NCI-H524 (cell line): ENCODE results near the gene CTCF.

Experiments used
- DNase-seq, 2 experiments: peaks; one replicate each; lab custom pipeline; 2025; lab: John Stamatoyannopoulos, UW

Gene CTCF

DNA sequence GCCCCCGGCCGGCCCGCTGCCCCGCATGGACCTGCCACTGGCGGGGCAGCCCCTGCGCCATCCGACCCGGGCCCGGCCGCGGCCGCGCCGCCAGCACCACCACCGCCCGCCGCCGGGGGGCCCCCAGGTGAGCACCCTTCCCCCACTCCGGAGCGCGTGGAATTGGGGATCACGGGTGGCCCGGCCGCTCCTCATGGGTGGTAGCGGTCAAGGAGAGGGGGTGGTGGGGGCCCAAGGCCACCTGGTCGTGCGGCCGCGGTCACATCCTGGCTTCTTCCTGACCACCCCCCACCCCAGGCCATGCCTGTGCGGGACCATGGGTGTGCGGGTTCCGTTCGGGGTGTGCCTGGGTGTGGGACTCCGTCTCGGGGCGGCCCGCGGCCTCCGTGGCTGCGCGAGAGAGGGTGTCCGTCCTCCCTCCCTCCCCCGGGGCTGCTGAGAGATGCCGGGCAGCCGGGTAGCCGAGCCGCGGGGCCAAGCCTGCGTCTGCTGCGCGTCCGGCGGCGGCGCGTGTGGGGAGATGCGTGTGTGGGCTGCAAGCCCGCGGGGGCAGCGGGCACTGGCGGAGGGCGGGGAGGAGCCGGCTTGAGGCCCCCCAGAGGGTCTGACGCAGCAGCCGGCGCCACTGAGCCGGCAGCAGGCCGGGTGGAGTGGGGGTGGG lies 90.9 kb downstream of the CTCF start:
- DNase-seq, result peak; percentile 19 to 61

DNA sequence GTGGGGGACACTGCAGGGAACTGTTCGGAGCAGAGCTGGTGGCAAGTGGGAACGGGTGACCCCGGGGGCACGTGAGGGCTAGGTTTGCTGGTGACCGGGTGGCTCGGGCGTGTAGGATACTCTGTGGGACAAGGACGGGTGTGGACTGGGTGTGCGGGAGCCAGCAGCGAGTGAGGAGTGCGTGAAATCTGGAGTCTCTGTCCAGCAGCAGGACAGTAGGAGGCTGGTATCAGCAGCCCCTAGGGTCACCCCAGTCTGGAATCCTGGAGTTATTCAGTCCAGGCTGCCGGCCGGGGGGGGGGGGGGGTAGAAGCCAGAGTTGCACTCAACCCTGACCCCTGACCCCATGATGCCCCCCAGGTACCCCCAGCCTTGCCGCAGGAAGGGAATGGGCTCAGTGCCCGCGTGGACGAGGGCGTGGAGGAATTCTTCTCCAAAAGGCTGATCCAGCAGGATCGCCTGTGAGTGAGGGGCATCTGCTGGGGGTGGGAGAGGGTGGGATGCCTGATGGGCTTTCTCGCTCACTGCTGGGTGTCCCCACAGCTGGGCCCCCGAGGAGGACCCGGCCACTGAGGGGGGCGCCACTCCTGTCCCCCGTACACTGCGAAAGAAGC lies 91.6 kb downstream of the CTCF start:
- no peak for DNase-seq

DNA sequence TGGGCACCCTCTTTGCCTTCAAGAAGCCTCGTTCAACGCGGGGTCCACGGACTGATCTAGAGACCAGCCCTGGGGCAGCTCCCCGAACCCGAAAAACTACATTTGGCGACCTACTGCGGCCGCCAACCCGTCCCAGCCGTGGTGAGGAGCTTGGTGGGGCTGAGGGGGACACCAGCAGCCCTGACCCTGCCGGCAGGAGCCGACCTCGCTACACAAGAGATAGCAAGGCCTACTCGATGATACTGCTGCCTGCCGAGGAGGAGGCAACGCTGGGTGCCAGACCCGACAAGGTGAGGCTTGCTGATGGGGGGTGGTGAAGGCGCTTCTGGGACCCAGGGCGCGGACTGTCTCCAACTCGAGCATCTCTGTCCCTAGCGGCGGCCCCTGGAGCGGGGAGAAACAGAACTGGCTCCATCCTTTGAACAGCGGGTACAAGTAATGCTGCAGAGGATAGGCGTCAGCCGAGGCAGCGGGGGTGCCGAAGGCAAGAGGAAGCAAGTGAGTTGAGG lies 92.1 kb downstream of the CTCF start:
- no peak for DNase-seq

DNA sequence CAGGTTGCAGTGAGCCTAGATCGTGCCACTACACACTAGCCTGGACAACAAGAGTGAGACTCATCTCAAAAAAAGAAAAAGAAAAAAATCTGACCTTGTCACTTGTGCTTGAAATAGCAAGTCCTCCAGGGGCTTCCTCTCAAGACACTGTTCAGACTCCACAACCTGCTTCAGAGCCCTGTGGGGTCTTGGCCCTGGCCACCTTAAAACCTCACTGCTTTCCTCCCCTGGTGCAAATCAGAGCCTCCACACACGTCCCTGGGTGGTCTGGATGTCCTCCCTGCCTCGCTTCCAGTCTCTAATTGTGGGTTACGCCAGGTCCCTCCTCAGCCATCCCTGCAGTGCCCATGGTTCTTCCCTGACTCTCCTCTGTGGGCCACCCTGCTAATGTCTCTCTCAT lies 93.0 kb downstream of the CTCF start:
- DNase-seq, result no peak

DNA sequence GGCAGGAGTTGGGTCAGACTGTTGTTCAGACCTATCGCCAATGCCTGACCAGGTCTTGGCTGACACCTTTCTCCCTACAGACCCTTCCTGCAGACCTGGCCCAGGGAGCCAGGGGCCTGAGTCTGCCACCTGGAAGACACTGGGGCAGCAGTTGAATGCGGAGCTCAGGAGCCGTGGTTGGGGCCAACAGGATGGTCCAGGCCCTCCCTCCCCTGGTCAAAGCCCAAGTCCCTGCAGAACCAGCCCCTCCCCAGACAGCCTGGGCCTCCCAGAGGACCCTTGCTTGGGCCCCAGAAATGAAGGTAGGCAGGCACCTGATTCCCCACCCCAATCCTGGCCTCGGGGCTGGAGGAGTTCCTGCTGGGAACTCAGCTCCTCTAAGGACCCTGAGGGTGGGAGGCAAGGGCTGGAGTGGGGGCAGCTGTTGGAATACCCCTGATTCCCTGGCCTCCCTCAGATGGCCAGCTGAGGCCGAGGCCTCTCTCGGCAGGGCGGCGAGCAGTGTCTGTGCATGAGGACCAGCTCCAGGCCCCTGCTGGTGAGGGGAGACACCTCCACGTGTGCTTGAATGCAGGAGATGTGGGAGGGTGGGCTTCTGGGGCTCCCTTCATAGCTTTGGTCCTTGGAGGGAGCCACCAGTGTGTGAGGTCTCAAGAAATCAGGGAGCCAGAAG lies 94.2 kb downstream of the CTCF start:
- DNase-seq, result no peak

DNA sequence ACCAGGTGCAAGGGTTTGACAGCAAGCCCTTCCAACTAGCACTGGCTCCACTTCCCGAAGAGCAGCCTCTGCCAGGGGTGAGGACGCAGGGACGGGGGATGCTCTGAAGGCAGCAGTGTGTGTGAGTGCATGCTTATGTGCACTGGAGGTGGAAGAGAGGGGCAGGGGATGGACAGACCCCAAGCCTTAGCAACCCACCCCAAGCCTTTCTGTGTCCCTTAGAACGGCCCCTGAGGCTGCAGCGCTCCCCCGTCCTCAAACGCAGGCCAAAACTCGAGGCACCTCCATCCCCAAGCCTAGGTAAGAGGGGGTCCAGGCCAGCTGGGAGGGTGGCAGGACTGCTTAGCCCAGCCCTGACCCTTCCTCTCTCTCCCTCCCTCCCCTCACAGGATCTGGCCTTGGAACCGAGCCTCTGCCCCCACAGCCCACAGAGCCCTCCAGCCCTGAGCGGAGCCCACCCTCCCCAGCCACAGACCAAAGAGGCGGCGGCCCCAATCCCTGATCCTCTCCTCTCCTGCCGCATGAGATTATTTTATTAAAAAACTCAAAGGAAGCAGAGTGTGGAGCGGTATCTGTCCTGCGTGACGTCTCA lies 94.8 kb downstream of the CTCF start:
- DNase-seq, result no peak

DNA sequence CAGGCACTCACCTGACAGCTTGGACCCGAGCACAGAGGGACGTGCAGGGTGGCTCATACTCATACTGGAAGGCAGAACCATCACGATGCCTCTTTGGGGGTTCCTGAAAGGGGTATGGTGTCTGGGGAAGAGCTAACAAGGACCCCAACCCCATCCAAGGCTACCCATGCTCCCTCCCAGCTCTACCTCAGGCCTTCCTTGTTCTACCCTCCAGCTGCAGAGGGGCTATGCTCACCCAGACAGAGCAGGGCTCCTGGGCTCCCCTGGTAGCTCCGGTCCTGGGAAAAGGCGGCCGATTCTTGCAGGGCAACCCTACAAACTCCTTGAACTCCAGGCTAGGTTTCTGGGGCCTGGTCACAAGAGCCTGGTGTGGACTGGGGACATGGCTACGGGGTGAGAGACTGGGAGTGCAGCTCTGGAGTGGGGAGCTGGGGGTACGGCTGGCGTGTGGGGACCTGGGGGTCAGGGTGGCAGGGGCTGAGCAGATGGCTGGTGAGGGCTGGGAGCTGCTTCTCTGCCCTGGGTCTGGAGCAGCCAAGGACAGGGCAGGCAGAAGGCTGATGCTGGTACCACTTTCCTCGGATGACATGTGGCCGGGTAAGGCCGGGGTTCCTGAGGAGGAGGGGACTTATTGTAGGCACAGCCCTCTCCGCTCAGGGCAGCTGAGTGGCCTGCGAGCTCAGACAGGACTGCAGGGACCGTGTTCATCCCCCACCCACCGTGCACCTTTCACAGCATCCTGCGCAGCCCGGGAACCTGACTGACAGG lies 95.6 kb downstream of the CTCF start:
- DNase-seq, result no peak

DNA sequence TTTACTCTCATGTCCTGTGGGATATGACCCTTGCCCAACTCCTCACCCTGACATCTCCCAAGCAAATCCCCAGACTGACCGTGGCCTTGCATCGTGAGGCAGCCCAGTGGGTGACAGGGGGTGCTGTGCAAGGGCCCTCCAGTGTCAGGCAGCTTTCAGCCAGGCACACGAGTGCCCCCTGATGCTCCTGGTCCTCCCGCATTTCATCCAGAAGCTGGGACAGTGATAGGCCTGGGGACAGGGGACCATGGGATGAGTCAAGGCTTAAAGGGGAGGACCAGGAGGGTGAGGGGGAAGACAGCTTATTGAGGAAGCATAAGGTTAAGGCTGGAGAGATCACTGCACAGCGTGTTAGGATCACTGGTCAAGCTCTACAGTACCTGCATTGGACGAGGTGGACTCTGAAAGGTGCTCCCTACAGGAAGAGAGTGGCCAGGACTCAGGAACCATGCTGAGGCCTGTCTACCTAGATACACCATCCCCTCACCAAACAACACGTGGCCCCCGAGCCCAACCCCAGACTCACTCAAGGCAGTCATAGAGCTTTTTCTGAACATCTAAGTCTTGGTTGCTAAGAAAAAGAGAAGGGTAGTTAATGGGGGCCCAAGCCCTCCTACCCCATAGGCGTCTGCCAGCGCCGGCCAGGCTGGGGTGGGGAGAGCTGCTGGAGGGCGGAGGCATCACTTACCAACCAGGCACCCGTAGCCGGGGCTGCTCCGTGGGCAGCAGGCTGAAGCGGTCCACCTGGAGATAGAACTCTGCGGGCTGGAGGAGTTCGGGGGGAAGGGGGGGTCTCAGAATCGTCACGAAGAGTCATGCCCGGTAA lies 96.7 kb downstream of the CTCF start:
- DNase-seq, result no peak

DNA sequence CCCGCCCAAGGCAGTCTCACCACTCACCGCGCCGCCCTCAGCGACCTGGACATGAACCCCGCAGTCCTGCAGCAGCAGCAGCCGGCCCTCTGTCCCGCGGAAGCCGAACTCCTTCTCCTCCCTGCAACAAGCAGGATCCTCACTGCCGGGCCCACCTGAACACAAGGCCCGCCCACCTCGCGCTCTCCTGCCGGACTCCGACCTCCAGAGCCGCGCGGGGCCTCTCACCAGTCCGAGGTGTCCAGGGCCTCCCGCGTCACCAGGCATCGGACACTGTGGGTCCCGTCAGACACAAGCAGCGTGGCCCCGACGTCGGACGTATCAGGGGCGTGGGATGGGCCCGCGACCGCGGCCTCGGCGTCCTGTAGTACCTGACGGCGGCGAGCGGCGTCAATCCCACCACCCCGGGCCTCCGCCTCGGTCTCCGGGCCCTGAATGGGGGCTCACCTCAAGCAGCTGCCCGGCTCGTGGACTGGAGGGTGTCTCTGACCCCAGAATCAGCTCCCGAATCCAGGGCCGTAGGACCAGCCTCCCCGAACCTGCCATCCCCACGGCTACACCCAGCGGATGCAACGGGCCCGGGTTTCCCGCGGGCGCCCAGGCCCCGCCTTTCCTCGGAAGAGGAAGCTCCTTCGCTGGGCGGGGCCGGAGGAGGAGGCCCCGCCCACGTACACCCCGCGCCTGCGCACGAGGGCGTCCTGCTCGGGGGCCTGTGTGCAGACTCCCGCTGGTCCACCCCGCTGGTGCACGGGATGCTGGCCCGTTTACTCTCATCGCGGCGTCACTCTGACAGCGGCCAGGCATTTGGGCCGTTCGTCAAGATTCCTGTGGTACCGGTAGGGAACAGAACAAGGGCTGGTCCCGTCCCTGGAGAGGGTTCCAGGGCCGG lies 97.6 kb downstream of the CTCF start, which contains the start of gene ACD:
ACD (minus strand) TSS at position 586 of the 889 bp plus-strand sequence; CDS start at position 546, 40 bp downstream.
- peak; percentile 89 to 94 for DNase-seq

DNA sequence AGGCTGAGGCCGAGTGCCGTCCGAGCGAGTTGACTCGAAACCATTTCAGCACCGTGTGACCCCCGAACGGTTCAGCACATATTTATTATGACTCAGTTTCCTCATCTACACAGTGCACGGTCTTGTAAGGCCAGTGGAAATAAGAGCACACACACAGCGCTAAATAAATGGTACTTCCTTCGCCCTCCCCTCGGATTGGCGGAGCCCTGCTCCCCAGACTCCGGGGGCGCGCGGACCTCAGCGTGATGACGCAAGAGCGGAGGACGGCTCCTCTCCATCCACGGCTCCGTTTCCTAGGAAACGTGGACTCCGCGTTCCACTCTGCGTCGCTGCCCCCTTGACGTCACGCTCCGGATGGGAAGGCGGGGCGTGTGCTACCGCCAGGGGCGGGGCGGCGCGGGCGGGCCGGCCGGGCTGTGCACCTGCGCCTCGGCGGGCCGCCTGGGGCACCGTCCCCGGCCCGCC lies 98.3 kb downstream of the CTCF start, which contains the start of gene PARD6A:
PARD6A (plus strand) TSS at position 397 of the 465 bp plus-strand sequence. CDS start 79 bp downstream, outside the sequence.
- DNase-seq, result peak; percentile 97 to 99

DNA sequence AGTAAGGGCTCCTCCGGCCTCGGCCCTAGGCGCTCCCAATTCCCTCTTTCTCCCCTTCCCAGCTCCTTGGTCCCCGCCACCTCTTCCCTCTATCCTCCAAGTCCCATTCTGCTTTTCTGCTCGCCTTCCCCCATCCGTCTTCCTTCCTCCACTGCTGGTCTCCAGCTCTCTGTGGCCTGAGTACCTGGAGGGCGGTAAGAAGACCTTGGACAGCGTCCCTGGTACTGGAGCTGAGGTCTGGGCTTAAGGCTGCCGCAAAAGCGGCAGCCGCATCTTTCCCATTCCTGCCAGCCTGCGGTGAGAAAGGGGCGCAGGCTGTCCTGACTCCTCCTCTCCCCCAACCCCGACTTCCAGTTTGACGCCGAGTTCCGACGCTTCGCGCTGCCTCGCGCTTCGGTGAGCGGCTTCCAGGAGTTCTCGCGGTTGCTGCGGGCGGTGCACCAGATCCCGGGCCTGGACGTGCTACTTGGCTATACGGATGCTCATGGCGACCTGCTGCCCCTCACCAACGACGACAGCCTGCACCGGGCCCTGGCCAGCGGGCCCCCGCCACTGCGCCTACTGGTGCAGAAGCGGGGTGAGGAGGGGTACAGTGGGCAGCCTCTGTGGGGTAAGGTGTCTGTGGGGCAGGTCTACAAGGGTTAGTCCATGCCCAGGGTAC lies 98.9 kb downstream of the CTCF start:
- peak in 1 of 2 experiments; percentile 45 for DNase-seq

DNA sequence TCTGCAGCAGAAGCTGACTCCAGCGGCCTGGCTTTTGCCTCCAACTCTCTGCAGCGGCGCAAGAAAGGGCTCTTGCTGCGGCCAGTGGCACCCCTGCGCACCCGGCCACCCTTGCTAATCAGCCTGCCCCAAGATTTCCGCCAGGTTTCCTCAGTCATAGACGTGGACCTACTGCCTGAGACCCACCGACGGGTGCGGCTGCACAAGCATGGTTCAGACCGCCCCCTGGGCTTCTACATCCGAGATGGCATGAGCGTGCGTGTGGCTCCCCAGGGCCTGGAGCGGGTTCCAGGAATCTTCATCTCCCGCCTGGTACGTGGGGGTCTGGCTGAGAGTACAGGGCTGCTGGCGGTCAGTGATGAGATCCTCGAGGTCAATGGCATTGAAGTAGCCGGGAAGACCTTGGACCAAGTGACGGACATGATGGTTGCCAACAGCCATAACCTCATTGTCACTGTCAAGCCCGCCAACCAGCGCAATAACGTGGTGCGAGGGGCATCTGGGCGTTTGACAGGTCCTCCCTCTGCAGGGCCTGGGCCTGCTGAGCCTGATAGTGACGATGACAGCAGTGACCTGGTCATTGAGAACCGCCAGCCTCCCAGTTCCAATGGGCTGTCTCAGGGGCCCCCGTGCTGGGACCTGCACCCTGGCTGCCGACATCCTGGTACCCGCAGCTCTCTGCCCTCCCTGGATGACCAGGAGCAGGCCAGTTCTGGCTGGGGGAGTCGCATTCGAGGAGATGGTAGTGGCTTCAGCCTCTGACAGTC lies 99.7 kb downstream of the CTCF start:
- no peak for DNase-seq

DNA sequence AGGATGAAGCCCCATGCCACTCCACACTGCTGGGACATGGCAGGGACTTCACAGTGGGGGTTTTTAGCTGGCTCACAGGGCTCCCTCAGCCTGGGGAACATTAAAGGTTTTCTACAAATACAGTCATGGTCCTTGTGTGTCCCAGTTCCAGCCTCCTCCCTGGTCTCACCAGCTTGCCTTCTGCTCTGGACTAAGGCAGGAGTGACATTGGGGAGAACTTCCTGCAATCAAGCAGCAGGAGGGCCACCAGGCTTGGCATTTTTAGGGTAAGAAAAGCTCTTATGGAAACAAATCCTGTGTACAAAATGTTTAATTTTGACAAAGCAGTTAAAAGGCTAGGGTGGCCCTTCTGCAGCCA lies 100.3 kb downstream of the CTCF start:
- DNase-seq, result no peak

DNA sequence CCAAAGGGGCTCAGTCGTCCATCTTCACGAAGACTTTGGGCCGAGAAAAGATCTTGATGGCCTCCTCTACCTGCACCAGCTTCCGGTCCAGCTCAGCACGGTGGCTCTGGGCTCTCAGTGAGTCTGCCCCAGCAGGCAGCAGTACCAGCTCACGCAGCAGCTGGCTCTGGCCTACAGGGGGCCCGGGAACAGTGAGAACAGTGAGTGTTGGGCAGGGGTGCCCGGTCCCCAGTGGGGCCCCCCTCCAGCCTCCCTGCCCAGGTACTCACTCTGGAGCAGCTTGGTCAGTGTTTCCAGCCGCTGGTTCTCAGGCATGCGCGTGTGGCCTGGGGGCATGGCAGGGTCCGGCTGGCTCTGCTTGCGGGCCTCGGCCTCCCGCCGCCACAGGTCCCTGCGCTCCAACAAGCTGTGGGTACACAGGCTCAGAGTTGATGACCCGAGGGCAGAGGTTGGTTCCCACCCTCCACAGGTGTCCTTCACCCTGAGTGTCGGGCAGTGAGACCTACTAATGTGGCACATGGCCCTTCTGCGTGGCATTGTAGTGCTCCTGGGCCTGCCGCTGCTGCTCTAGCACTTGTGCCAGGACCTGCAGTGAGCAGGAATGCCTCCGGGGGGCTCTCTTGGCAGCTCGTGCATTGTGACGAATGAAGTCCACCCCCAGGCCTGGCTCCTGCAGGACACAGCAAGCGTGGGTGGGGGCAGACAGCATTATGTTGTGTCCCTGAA lies 101.0 kb downstream of the CTCF start:
- DNase-seq, result peak in 1 of 2 experiments; percentile 31

DNA sequence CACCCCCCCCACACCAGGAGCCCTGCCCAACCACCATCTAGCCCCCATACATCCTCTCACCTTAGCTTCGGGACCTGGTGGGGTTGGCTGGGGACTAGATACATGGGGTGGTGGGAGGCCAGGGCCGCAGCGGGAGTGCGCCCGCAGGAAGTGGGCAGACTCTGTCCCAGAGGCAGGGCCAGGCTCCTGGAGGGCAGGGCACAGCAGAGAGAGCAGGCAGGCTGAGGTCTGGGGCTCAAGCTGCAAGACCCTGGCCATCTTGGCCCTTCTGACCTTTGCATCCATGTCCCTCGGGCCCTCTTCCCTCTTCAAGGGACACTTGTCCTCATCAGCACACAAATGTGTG lies 101.5 kb downstream of the CTCF start:
- no peak for DNase-seq

DNA sequence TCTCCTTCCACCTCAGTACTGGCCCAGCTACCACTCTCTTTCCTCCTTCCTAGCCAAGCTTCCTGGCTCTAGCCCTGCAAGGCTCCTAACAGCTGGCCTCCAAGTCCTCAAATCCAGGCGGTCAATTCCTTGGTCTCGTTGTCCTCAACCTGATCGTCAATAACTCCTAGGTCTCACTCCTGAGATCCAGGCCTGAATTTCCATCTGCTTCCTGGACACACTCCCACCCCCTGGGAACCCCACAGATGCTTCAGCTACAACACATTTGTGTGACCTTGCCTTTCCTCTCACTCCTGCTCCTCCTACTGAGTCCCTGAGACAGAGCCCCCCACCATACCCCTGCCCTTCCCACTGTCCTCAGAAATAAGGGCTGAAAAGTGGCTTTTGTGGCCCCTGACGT lies 101.9 kb downstream of the CTCF start:
- no peak for DNase-seq

DNA sequence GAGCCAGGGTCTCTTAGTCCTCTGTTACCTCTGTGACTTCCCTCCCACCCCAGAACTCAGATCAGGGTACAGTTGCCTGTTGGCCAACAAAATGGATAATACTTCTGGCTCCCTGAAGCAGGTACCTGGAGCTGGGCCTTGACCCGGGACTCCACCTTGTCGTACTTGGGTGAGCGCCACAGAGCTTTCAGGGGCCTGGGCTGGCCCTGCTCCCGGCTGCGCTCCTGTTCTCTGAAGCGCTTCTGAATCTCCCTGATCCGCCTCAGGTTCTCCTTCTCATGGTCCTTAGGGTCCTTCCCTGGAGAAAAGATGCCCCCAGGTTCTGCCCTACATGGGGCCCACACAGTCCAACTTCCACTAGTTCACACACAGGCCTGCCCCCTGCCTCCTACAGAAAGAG lies 102.5 kb downstream of the CTCF start:
- no peak for DNase-seq

DNA sequence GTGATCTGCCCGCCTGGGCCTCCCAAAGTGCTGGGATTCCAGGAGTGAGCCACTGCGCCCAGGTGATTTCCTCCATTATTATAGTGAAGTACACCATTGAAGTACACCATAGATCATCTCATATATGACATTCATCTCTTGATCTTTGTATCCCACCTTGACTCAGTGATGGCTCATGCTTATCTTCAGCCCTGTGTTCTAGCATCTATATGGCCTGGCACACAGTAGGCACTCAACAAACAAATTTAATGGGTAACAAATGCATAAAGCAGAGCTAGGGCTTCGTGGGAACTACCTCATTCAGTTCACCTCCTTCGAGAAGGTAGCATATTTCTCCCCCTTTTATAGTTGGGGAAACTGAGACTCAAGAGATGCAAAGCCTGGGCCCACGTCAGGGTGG lies 103.3 kb downstream of the CTCF start:
- DNase-seq, result no peak
